ENCODE data around the gene PNMT. TPM values are rescaled to one million over a fixed set of nuclear protein-coding genes. Genes with fewer than 3 reads are reported as not detected.
"Not testable (repeated sequence)": the region's sequence is repeated elsewhere in the genome, so short reads cannot be mapped to it uniquely, and the experiment has no call there.

PNMT gene
- total RNA-seq, 2 experiments from 2014 or later = not detected

GRCh38 chr17:39709998-39710964 is 42.0 kb downstream of the PNMT start:
- Mint-ChIP-seq H3K9me3 (ENCODE audit: low read depth) (no peaks in the 10 kb centered on the region), H3K36me3 (no peaks in the 10 kb centered on the region), H3K4me1 (peaks cover 11% of the 10 kb centered on the region), H3K27me3 (no peaks in the 10 kb centered on the region), H3K27ac (no peak overlapping the region), H3K4me3 (no peak overlapping the region)
- no peak for DNase-seq
- no peak for ATAC-seq
- CTCF ChIA-PET = interaction anchor here (0.5 to 1.7 kb wide), 3 partner anchors 11 to 21 kb away, joined by 3 to 4 read pairs (median 3); no protein-coding TSS in a partner anchor

GRCh38 chr17:39711071-39711470 is 42.8 kb downstream of the PNMT start:
- not testable (repeated sequence) for H3K36me3 Mint-ChIP-seq; H3K9me3 Mint-ChIP-seq (ENCODE audit: low read depth); ATAC-seq; H3K27ac Mint-ChIP-seq; DNase-seq; H3K27me3 Mint-ChIP-seq; H3K4me3 Mint-ChIP-seq
- CTCF ChIA-PET = interaction anchor here (0.5 to 1.7 kb wide), 3 partner anchors 10 to 20 kb away, joined by 3 to 4 read pairs (median 3); no protein-coding TSS in a partner anchor
- H3K4me1 Mint-ChIP-seq = peaks cover 11% of the 10 kb centered on the region

GRCh38 chr17:39711851-39712250 is 43.6 kb downstream of the PNMT start:
- Mint-ChIP-seq H3K9me3 (ENCODE audit: low read depth) (no peaks in the 10 kb centered on the region), H3K36me3 (no peaks in the 10 kb centered on the region), H3K4me1 (peaks cover 8% of the 10 kb centered on the region), H3K27ac (no peak overlapping the region), H3K27me3 (no peaks in the 10 kb centered on the region), H3K4me3 (no peak overlapping the region)
- ATAC-seq (no peak), DNase-seq (no peak)
- CTCF ChIA-PET = interaction anchor here (1.5 kb wide), 1 partner anchor 19 kb away, joined by 3 read pairs; the partner anchor contains the start of gene MIEN1

GRCh38 chr17:39714234-39714633 is 46.0 kb downstream of the PNMT start:
- no peak for DNase-seq
- H3K36me3 Mint-ChIP-seq = no peaks in the 10 kb centered on the region
- CTCF ChIA-PET = interaction anchor here (0.9 kb wide), 1 partner anchor 15 kb away, joined by 3 read pairs; no protein-coding TSS in a partner anchor
- H3K9me3 Mint-ChIP-seq (ENCODE audit: low read depth) = no peaks in the 10 kb centered on the region
- no peak for ATAC-seq
- no peaks in the 10 kb centered on the region for H3K4me1 Mint-ChIP-seq
- no peak overlapping the region for H3K4me3 Mint-ChIP-seq
- no peak overlapping the region for H3K27ac Mint-ChIP-seq
- no peaks in the 10 kb centered on the region for H3K27me3 Mint-ChIP-seq

GRCh38 chr17:39715375-39716072 is 47.3 kb downstream of the PNMT start:
- no peaks in the 10 kb centered on the region for H3K9me3 Mint-ChIP-seq (ENCODE audit: low read depth)
- H3K27me3 Mint-ChIP-seq = no peaks in the 10 kb centered on the region
- CTCF ChIA-PET = interaction anchor here (0.8 to 2.3 kb wide), 2 partner anchors 62 to 94 kb away, joined by 3 to 6 read pairs; no protein-coding TSS in a partner anchor
- DNase-seq (no peak), ATAC-seq (no peak)
- H3K27ac Mint-ChIP-seq = no peak overlapping the region
- no peaks in the 10 kb centered on the region for H3K36me3 Mint-ChIP-seq
- H3K4me1 Mint-ChIP-seq = no peaks in the 10 kb centered on the region
- no peak overlapping the region for H3K4me3 Mint-ChIP-seq

- DNase-seq = no peak
- no peaks in the 10 kb centered on the region for H3K9me3 Mint-ChIP-seq (ENCODE audit: low read depth)
- no peaks in the 10 kb centered on the region for H3K4me1 Mint-ChIP-seq
- no peak overlapping the region for H3K4me3 Mint-ChIP-seq
- no peaks in the 10 kb centered on the region for H3K36me3 Mint-ChIP-seq
- no peaks in the 10 kb centered on the region for H3K27me3 Mint-ChIP-seq
- ATAC-seq = no peak
- CTCF ChIA-PET = interaction anchor here (0.8 to 2.3 kb wide), 4 partner anchors 15 to 95 kb away, joined by 3 to 6 read pairs (median 3); no protein-coding TSS in a partner anchor
- no peak overlapping the region for H3K27ac Mint-ChIP-seq
Observed at GRCh38 chr17:39716073-39716818, 48.0 kb downstream of the PNMT start.

- ATAC-seq (no peak), DNase-seq (no peak)
- H3K27me3 Mint-ChIP-seq = no peaks in the 10 kb centered on the region
- no peaks in the 10 kb centered on the region for H3K9me3 Mint-ChIP-seq (ENCODE audit: low read depth)
- H3K27ac Mint-ChIP-seq = no peak overlapping the region
- CTCF ChIA-PET = interaction anchor here (1.2 to 2.3 kb wide), 3 partner anchors 14 to 94 kb away, joined by 3 to 6 read pairs (median 3); no protein-coding TSS in a partner anchor
- H3K4me1 Mint-ChIP-seq = no peaks in the 10 kb centered on the region
- H3K4me3 Mint-ChIP-seq = no peak overlapping the region
- H3K36me3 Mint-ChIP-seq = no peaks in the 10 kb centered on the region
Observed at GRCh38 chr17:39716879-39717536, 48.8 kb downstream of the PNMT start.

- no peak for ATAC-seq
- Mint-ChIP-seq H3K4me1 (no peaks in the 10 kb centered on the region), H3K27me3 (no peaks in the 10 kb centered on the region), H3K4me3 (no peak overlapping the region), H3K36me3 (no peaks in the 10 kb centered on the region), H3K27ac (no peak overlapping the region), H3K9me3 (ENCODE audit: low read depth) (no peaks in the 10 kb centered on the region)
- DNase-seq = no peak
- CTCF ChIA-PET = no interaction called here
Observed at GRCh38 chr17:39717660-39718059, 49.4 kb downstream of the PNMT start.

GRCh38 chr17:39719563-39720355 is 51.5 kb downstream of the PNMT start:
- H3K27ac Mint-ChIP-seq = no peak overlapping the region
- H3K9me3 Mint-ChIP-seq (ENCODE audit: low read depth) = no peaks in the 10 kb centered on the region
- ATAC-seq = no peak
- no peaks in the 10 kb centered on the region for H3K4me1 Mint-ChIP-seq
- no peaks in the 10 kb centered on the region for H3K27me3 Mint-ChIP-seq
- DNase-seq = no peak
- CTCF ChIA-PET = interaction anchor here (1.5 kb wide), 1 partner anchor 10 kb away, joined by 6 read pairs; the partner anchor contains the start of gene MIEN1
- no peak overlapping the region for H3K4me3 Mint-ChIP-seq
- no peaks in the 10 kb centered on the region for H3K36me3 Mint-ChIP-seq

All from activated CD8-positive, alpha-beta memory T cell treated with anti-CD3 and anti-CD28 coated beads, Interleukin-2, amount 10 ng/mL, durations not matched to agents 7 days and 5 days (primary cell).